ENCODE results near the gene TPM1. TPM values are rescaled to one million over a fixed set of nuclear protein-coding genes. Genes with fewer than 3 reads are reported as not detected.

Gene TPM1
- total RNA-seq, 2 donors from 2014 or later = 245 to 363 TPM

GRCh38 chr15:63040954-63041353, 1.6 kb upstream of the TPM1 start:
- Mint-ChIP-seq H3K4me3 (peak overlapping the region; percentile 83), H3K36me3 (ENCODE audit: low read depth) (peaks cover 11% of the 10 kb centered on the region), H3K27ac (no peak overlapping the region), H3K9me3 (no peaks in the 10 kb centered on the region), H3K27me3 (ENCODE audit: insufficient read depth) (peaks cover 27% of the 10 kb centered on the region), H3K4me1 (peaks cover 33% of the 10 kb centered on the region)
- H3K27ac ChIP-seq (ENCODE audit: low read depth, low read length) = no peak overlapping the region
- H3K9ac ChIP-seq (ENCODE audit: extremely low read depth, low read length, poor library complexity, severe bottlenecking) = no peak overlapping the region
- peak overlapping the region; percentile 97 for H3K4me3 ChIP-seq (ENCODE audit: low read length)
- peaks cover 22% of the 10 kb centered on the region for H3K36me3 ChIP-seq (ENCODE audit: control insufficient read depth, insufficient read depth, low read length)
- H3K4me1 ChIP-seq (ENCODE audit: control insufficient read depth, insufficient read depth, low read length) = peaks cover 8% of the 10 kb centered on the region
- no peak for TF ChIP-seq CTCF (conservative IDR thresholded peaks at IDR 0.05)
- peaks cover 4% of the 10 kb centered on the region for H3K27me3 ChIP-seq (ENCODE audit: control insufficient read depth, insufficient read depth, low read length, poor library complexity, severe bottlenecking)
- 84 to 93% methylated on average over 5 to 6 of the region's 6 CpGs for WGBS, 2 experiments (ENCODE audit: insufficient coverage in 1 of 2, insufficient read length in 1 of 2)
- no peak for DNase-seq
- H3K9me3 ChIP-seq (ENCODE audit: control insufficient read depth, low read length) = no peaks in the 10 kb centered on the region

- 32 to 36% methylated on average over 11 to 14 of the region's 14 CpGs for WGBS, 2 experiments (ENCODE audit: insufficient coverage in 1 of 2, insufficient read length in 1 of 2)
- no peaks in the 10 kb centered on the region for H3K9me3 ChIP-seq (ENCODE audit: control insufficient read depth, low read length)
- peaks cover 28% of the 10 kb centered on the region for H3K36me3 ChIP-seq (ENCODE audit: control insufficient read depth, insufficient read depth, low read length)
- Mint-ChIP-seq H3K4me3 (peak overlapping the region; percentile 83), H3K27me3 (ENCODE audit: insufficient read depth) (peaks cover 27% of the 10 kb centered on the region), H3K36me3 (ENCODE audit: low read depth) (peaks cover 13% of the 10 kb centered on the region), H3K9me3 (no peaks in the 10 kb centered on the region), H3K27ac (peak overlapping the region; percentile 86), H3K4me1 (peaks cover 36% of the 10 kb centered on the region)
- peak overlapping the region; percentile 81 for H3K9ac ChIP-seq (ENCODE audit: extremely low read depth, low read length, poor library complexity, severe bottlenecking)
- DNase-seq = peak; percentile 63
- TF ChIP-seq CTCF (conservative IDR thresholded peaks at IDR 0.05) = no peak
- H3K4me1 ChIP-seq (ENCODE audit: control insufficient read depth, insufficient read depth, low read length) = peaks cover 11% of the 10 kb centered on the region
- H3K27me3 ChIP-seq (ENCODE audit: control insufficient read depth, insufficient read depth, low read length, poor library complexity, severe bottlenecking) = peaks cover 4% of the 10 kb centered on the region
- H3K4me3 ChIP-seq (ENCODE audit: low read length) = peak overlapping the region; percentile 97
- H3K27ac ChIP-seq (ENCODE audit: low read depth, low read length) = no peak overlapping the region
Observed at GRCh38 chr15:63041402-63041973, 1.1 kb upstream of the TPM1 start.

GRCh38 chr15:63042877-63043334, 359 bp downstream of the TPM1 start:
- no peaks in the 10 kb centered on the region for H3K9me3 ChIP-seq (ENCODE audit: control insufficient read depth, low read length)
- Mint-ChIP-seq H3K27ac (peak overlapping the region; percentile 84), H3K4me3 (peak overlapping the region; percentile 83), H3K27me3 (ENCODE audit: insufficient read depth) (peaks cover 27% of the 10 kb centered on the region), H3K9me3 (no peaks in the 10 kb centered on the region), H3K36me3 (ENCODE audit: low read depth) (peaks cover 13% of the 10 kb centered on the region), H3K4me1 (peaks cover 51% of the 10 kb centered on the region)
- H3K4me3 ChIP-seq (ENCODE audit: low read length) = peak overlapping the region; percentile 97
- H3K27me3 ChIP-seq (ENCODE audit: control insufficient read depth, insufficient read depth, low read length, poor library complexity, severe bottlenecking) = peaks cover 4% of the 10 kb centered on the region
- TF ChIP-seq CTCF (conservative IDR thresholded peaks at IDR 0.05) = no peak
- H3K9ac ChIP-seq (ENCODE audit: extremely low read depth, low read length, poor library complexity, severe bottlenecking) = peak overlapping the region; percentile 81
- no peak for DNase-seq
- 0 to 1% methylated on average over 11 to 31 of the region's 31 CpGs for WGBS, 2 experiments (ENCODE audit: insufficient coverage in 1 of 2, insufficient read length in 1 of 2)
- peaks cover 20% of the 10 kb centered on the region for H3K4me1 ChIP-seq (ENCODE audit: control insufficient read depth, insufficient read depth, low read length)
- H3K36me3 ChIP-seq (ENCODE audit: control insufficient read depth, insufficient read depth, low read length) = peaks cover 34% of the 10 kb centered on the region
- no peak overlapping the region for H3K27ac ChIP-seq (ENCODE audit: low read depth, low read length)
